Measurements from ENCODE around the gene CNTLN.

Gene CNTLN

DNA sequence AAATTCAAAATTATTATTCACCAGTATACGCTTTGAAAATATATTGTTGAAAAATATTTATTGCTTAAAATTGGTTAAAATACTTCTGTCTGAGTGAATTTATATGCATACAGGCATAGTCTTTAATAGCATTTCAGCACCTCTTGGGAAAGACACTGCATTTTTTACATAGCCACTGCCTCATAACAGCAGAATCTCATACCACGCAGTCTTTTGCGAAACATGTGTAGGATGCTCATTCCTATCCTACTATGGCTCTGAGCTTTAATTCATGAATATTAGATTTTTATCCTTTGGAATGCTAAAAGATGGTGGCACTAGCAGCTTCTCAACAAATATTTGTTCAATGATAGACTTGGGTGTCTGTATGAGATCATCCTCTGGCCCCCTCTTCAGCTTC lies 350.1 kb downstream of the CNTLN start:
- POLR2A ChIA-PET: no interaction called here
- peak; percentile 19 for DNase-seq (ENCODE audit: low read depth, low spot score)
- H3K4me3 ChIP-seq (ENCODE audit: low read depth, low read length): no peak overlapping the region
- CTCF ChIA-PET: interaction anchor here (1.5 kb wide), 1 partner anchor 10 kb away, joined by 3 read pairs; no protein-coding TSS in a partner anchor
- TF ChIP-seq, protein P1, sequence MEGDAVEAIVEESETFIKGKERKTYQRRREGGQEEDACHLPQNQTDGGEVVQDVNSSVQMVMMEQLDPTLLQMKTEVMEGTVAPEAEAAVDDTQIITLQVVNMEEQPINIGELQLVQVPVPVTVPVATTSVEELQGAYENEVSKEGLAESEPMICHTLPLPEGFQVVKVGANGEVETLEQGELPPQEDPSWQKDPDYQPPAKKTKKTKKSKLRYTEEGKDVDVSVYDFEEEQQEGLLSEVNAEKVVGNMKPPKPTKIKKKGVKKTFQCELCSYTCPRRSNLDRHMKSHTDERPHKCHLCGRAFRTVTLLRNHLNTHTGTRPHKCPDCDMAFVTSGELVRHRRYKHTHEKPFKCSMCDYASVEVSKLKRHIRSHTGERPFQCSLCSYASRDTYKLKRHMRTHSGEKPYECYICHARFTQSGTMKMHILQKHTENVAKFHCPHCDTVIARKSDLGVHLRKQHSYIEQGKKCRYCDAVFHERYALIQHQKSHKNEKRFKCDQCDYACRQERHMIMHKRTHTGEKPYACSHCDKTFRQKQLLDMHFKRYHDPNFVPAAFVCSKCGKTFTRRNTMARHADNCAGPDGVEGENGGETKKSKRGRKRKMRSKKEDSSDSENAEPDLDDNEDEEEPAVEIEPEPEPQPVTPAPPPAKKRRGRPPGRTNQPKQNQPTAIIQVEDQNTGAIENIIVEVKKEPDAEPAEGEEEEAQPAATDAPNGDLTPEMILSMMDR (IDR thresholded peaks at IDR 0.05; ENCODE audit: insufficient read depth, low read length, missing control alignments): no peak

DNA sequence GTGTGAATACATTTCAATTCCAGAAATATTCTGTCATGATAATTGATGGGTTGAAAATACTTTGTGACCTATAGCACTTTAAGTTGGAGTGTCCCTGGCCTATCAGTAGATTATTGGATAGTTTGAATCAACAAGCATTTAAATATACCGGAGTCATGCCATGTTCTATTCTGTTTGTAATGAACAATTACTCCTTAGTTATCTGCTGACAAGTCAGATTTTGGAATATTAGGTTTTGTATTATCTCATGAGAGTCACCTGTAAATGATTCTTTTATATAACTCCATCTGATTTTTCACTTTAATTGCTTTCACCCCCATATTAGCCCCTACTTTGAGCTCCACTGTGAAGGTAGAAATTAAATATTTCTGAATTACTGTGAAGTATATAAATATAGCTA lies 351.6 kb downstream of the CNTLN start:
- H3K4me3 ChIP-seq (ENCODE audit: low read depth, low read length): no peak overlapping the region
- DNase-seq (ENCODE audit: low read depth, low spot score): no peak
- TF ChIP-seq, protein P1 (IDR thresholded peaks at IDR 0.05; ENCODE audit: insufficient read depth, low read length, missing control alignments): no peak
- CTCF ChIA-PET: interaction anchor here (1.1 kb wide), 1 partner anchor 26 kb away, joined by 3 read pairs; no protein-coding TSS in a partner anchor
- POLR2A ChIA-PET: no interaction called here

DNA sequence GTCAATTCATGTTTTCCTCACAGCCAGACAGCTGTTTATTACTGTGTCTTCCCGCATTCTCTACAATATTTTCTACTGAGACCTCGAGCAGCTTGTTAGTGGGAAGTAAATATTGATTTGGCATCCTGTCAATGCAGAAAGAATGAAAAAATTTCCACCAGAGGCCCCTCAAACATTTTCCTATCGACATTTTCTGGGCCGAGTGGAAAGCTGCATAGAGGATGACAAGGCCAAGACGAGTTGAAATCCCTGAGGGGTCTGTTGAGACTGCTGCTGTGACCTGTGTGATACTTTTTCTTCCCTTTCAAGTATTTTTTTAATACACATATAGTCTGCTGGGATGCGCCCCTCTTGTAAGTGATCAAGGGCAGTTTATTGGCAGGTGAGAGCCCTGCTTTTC lies 352.6 kb downstream of the CNTLN start:
- no peak for DNase-seq (ENCODE audit: low read depth, low spot score)
- ChIA-PET POLR2A (no interaction called here), CTCF (interaction anchor here (1.1 kb wide), 1 partner anchor 27 kb away, joined by 3 read pairs; no protein-coding TSS in a partner anchor)
- no peak overlapping the region for H3K4me3 ChIP-seq (ENCODE audit: low read depth, low read length)
- TF ChIP-seq, protein P1 (IDR thresholded peaks at IDR 0.05; ENCODE audit: insufficient read depth, low read length, missing control alignments): no peak

DNA sequence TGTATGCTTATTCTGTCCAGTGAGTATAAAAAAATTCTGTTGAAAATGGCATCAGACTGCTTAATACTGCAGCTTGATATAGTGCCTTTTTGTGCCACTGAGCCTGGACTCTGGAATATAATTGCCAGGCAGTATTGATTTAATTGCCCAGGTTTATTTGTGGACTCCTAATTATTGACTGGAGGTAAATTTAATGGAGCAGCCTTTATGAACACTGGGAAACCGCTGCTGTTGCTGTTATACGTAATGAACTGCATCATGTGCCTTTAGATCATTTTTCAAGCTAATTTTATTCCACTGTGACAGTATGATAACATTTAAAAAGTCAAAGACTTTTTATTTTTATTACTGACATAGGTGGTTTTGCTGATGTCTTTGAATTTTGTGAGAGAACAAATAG lies 353.8 kb downstream of the CNTLN start:
- no peak for DNase-seq (ENCODE audit: low read depth, low spot score)
- POLR2A ChIA-PET: no interaction called here
- CTCF ChIA-PET: interaction anchor here (1.3 kb wide), 1 partner anchor 8 kb away, joined by 3 read pairs; no protein-coding TSS in a partner anchor

DNA sequence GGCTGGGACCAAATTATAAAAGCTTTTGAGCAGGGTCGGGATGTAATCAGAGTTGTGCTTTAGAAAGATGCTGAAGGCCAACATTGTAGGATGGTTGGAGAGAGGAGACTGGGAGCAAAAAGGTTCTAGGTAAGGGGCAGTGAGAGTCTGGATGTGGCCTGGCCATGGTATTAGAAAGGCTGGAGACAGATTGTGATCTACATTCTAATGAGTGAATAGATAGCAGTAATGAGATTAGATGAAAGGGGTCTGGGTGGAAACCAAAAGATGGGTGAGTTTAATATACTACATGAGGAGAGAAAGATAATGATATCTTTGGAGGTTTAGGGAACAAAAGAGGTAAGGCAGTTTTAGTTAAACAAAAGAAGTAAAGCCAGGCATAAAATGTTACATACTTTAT lies 355.3 kb downstream of the CNTLN start:
- DNase-seq (ENCODE audit: low read depth, low spot score): no peak
- POLR2A ChIA-PET: no interaction called here
- no peak overlapping the region for H3K4me3 ChIP-seq (ENCODE audit: low read depth, low read length)
- CTCF ChIA-PET: no interaction called here
- TF ChIP-seq, protein P1 (IDR thresholded peaks at IDR 0.05; ENCODE audit: insufficient read depth, low read length, missing control alignments): no peak

More for the DNA sequence above, 353.8 kb downstream of the CNTLN start:
- TF ChIP-seq, protein P1 (IDR thresholded peaks at IDR 0.05; ENCODE audit: insufficient read depth, low read length, missing control alignments): no peak
- H3K4me3 ChIP-seq (ENCODE audit: low read depth, low read length): no peak overlapping the region

DNA sequence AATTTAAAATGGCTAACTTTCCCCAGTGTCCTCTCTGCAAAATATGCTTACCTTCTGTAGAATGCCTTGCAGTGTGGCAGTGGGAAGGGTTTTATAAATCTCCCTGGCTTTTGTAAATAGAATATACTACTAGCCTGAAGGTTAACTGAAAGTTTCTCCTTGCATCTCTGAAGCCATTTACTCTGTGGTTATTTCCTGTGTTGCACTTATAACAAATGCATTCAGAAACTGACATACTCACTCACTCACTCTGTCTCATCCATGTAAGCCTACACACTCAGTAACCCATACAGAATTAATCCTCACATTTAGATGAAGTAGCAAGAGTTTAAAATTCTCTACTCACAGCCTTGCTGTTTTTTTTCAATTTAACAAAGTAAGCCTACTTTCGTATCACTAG lies 356.9 kb downstream of the CNTLN start:
- CTCF ChIA-PET: no interaction called here
- POLR2A ChIA-PET: no interaction called here
- H3K4me3 ChIP-seq (ENCODE audit: low read depth, low read length): no peak overlapping the region
- no peak for DNase-seq (ENCODE audit: low read depth, low spot score)
- TF ChIP-seq, protein P1 (IDR thresholded peaks at IDR 0.05; ENCODE audit: insufficient read depth, low read length, missing control alignments): no peak
